MCF 10A (cell line): ENCODE data around the gene ATP6V0A1. TPM values are rescaled to one million over a fixed set of nuclear protein-coding genes. Genes with fewer than 3 reads are reported as not detected.

ENCODE experiments used
- BruUV-seq: library from RNA; stranded (reverse); fragments of 400-500 nt; replicated peaks from 2 replicates; lab custom pipeline; 2021; lab: Mats Ljungman, UMichigan
- CTCF ChIA-PET: fragments of 300-600 bp; sonication (Branson Sonifier 250); formaldehyde crosslinking; extraction: SDS; loops from one replicate; lab custom pipeline; 2021; ENCODE audit warnings: antibody characterized with exemption, inconsistent platforms; lab: Yijun Ruan, JAX
- POLR2A ChIA-PET: fragments of 300-600, 350-650 bp; sonication (Branson Sonifier 250); formaldehyde crosslinking; extraction: SDS; loops from one replicate; lab custom pipeline; 2020; ENCODE audit warnings: antibody characterized with exemption, inconsistent platforms; lab: Yijun Ruan, JAX
- DNase-seq: peaks from one replicate; pipeline ENCODE4 v3.0.0-alpha.2; 2018; ENCODE audit not compliant: unreplicated experiment
- H3K27ac Mint-ChIP-seq: one replicate; pipeline ENCODE4 v1.8.0; 2022; ENCODE audit warnings: mild to moderate bottlenecking, low read depth, mixed read lengths; ENCODE audit not compliant: unreplicated experiment
- H3K27me3 Mint-ChIP-seq: one replicate; pipeline ENCODE4 v1.8.0; 2022; ENCODE audit warnings: mixed read lengths; ENCODE audit not compliant: insufficient read depth, unreplicated experiment
- H3K36me3 Mint-ChIP-seq: one replicate; pipeline ENCODE4 v1.8.0; 2022; ENCODE audit warnings: mild to moderate bottlenecking, moderate library complexity, mixed read lengths; ENCODE audit not compliant: insufficient read depth, unreplicated experiment
- H3K4me1 Mint-ChIP-seq: one replicate; pipeline ENCODE4 v1.8.0; 2022; ENCODE audit warnings: mixed read lengths; ENCODE audit not compliant: insufficient read depth, unreplicated experiment
- H3K4me3 Mint-ChIP-seq: one replicate; pipeline ENCODE4 v1.8.0; 2022; ENCODE audit warnings: mild to moderate bottlenecking, moderate library complexity, mixed read lengths; ENCODE audit not compliant: unreplicated experiment
- H3K9me3 Mint-ChIP-seq: one replicate; pipeline ENCODE4 v1.8.0; 2022; ENCODE audit warnings: mixed read lengths; ENCODE audit not compliant: unreplicated experiment
- intact Hi-C: fragments of 100-400 bp; cut with micrococcal nuclease; formaldehyde crosslinking; loops from 2 replicates; pipeline ENCODE4 v1.14.1; 2022
- total RNA-seq: library from RNA; stranded (reverse); gene quantifications from 2 replicates; pipeline ENCODE4 v1.2.3, GENCODE V29; 2022
- TF ChIP-seq, protein P1 (sequence below): fragments of 200-600 bp; IDR thresholded peaks from one replicate; pipeline ENCODE4 v1.8.0; 2022; ENCODE audit warnings: antibody characterized with exemption, mild to moderate bottlenecking; ENCODE audit not compliant: unreplicated experiment

The ATP6V0A1 gene
- total RNA-seq, 1 experiment from 2014 or later = 56.0 TPM

DNA sequence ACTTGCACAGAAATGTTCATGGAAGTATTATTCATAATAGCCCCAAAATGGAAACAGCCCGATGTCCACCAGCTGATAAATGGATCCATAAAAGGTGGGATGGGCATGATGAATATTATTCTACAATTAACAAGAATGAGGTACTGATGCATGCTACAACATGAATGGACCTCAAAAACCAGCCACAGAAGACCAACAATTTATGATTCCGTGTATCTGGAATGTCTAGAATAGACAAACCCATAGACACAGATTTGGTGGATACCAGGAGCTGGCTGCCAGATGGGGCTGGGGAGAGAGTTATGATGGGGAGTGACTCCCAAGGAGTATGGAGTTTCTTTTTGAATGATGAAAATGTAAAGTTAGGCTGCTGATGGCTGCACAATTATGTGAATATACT is 66.5 kb downstream of the ATP6V0A1 start:
- ChIA-PET CTCF (interaction anchor here (0.6 to 0.7 kb wide), 3 partner anchors 262 to 561 kb away, joined by 3 read pairs; no protein-coding TSS in a partner anchor), POLR2A (no interaction called here)
- no peak for DNase-seq
- Mint-ChIP-seq H3K4me1 (peaks cover 30% of the 10 kb centered on the region), H3K9me3 (no peaks in the 10 kb centered on the region), H3K4me3 (no peak overlapping the region), H3K27ac (no peak overlapping the region), H3K27me3 (no peaks in the 10 kb centered on the region), H3K36me3 (no peaks in the 10 kb centered on the region)
- TF ChIP-seq, protein P1, sequence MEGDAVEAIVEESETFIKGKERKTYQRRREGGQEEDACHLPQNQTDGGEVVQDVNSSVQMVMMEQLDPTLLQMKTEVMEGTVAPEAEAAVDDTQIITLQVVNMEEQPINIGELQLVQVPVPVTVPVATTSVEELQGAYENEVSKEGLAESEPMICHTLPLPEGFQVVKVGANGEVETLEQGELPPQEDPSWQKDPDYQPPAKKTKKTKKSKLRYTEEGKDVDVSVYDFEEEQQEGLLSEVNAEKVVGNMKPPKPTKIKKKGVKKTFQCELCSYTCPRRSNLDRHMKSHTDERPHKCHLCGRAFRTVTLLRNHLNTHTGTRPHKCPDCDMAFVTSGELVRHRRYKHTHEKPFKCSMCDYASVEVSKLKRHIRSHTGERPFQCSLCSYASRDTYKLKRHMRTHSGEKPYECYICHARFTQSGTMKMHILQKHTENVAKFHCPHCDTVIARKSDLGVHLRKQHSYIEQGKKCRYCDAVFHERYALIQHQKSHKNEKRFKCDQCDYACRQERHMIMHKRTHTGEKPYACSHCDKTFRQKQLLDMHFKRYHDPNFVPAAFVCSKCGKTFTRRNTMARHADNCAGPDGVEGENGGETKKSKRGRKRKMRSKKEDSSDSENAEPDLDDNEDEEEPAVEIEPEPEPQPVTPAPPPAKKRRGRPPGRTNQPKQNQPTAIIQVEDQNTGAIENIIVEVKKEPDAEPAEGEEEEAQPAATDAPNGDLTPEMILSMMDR = no peak
- intact Hi-C loops = loop anchor here (5.0 kb wide), 2 partner anchors 303 to 403 kb away; partner anchors contain the start of genes HSPB9 and KAT2A
- no TSS peak for BruUV-seq

DNA sequence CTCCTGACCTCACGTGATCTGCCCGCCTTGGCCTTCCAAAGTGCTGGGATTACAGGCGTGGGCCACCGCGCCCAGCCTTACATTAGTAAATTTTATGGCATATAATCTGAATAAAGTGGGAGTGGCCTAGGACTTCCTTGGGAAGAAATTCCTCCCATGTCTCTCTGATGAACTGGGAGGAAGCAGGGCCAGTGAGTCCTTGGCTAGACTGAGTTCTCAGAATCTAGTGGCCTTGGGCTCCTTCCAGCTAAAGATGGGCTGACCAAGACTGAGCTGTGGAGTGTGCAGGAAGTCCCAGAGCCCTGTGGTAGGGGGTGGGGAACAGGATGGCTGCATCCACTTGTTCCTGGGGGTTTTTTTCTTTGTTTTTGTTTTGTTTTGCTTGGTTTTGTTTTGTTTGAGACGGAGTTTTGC is 67.4 kb downstream of the ATP6V0A1 start:
- no peak overlapping the region for H3K27ac Mint-ChIP-seq
- POLR2A ChIA-PET = interaction anchor here (1.6 kb wide), 1 partner anchor 7 kb away, joined by 4 read pairs; no protein-coding TSS in a partner anchor

DNA sequence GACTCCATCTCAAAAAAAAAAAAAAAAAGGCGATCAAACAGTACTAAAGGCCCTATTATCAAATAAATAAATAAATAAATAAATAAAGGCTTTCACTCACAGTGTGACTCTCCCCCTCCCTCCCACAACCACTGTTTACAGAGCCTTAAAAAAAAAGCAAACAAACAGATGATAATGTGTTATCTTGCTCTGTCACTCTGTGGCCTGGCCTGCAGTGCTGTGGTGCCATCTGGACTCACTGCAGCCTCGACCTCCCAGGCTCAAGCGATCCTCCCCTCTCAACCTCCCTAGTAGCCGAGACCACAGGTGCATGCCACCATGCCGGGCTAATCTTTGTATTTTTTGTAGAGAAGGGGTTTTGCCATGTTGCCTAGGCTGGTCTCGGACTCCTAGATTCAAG is 69.3 kb downstream of the ATP6V0A1 start:
- ChIA-PET POLR2A (interaction anchor here (0.6 to 1.6 kb wide), 8 partner anchors 8 to 139 kb away, joined by 3 to 8 read pairs (median 4); partner anchors contain the start of genes CAVIN1, NAGLU and STAT3), CTCF (interaction anchor here (0.5 to 3.3 kb wide), 13 partner anchors 9 to 559 kb away, joined by 3 to 24 read pairs (median 4); no protein-coding TSS in a partner anchor)
- Mint-ChIP-seq H3K9me3 (no peaks in the 10 kb centered on the region), H3K27me3 (no peaks in the 10 kb centered on the region), H3K4me3 (no peak overlapping the region), H3K27ac (no peak overlapping the region), H3K36me3 (no peaks in the 10 kb centered on the region), H3K4me1 (peaks cover 17% of the 10 kb centered on the region)
- TF ChIP-seq, protein P1 = no peak
- BruUV-seq = no TSS peak
- DNase-seq = no peak
- intact Hi-C loops = loop anchor here (1.0 to 5.0 kb wide), 3 partner anchors 205 to 406 kb away; partner anchors contain the start of genes HSPB9 and KAT2A

More for the DNA sequence above, 67.4 kb downstream of the ATP6V0A1 start:
- TF ChIP-seq, protein P1 = no peak
- H3K4me3 Mint-ChIP-seq = no peak overlapping the region
- H3K4me1 Mint-ChIP-seq = peaks cover 25% of the 10 kb centered on the region
- CTCF ChIA-PET = no interaction called here
- intact Hi-C loops = loop anchor here (5.0 kb wide), 2 partner anchors 304 to 404 kb away; partner anchors contain the start of genes HSPB9 and KAT2A
- no TSS peak for BruUV-seq
- no peak for DNase-seq
- no peaks in the 10 kb centered on the region for H3K9me3 Mint-ChIP-seq
- H3K27me3 Mint-ChIP-seq = no peaks in the 10 kb centered on the region
- no peaks in the 10 kb centered on the region for H3K36me3 Mint-ChIP-seq

DNA sequence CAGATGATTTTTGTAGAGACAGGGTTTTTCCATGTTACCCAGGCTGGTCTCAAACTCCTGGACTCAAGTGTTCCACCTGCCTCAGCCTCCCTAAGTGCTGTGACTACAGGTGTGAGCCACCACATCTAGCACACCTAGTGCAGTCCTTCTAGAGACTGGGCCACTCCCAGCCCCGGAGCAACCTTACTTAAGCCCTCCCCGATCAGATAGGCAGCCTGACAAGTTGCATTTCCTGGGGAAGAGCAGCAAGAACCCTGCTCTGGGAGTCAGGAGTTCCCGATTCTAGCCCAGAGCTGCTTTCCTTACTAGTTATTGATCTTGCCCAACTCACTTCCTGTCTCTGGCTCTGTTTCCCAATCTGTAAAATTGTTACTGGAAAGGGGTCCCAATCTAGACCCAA is 70.4 kb downstream of the ATP6V0A1 start:
- TF ChIP-seq, protein P1 = no peak
- H3K4me1 Mint-ChIP-seq = peaks cover 17% of the 10 kb centered on the region
- ChIA-PET POLR2A (interaction anchor here (0.9 to 4.4 kb wide), 7 partner anchors 10 to 141 kb away, joined by 3 to 43 read pairs (median 5); partner anchors contain the start of genes PSMC3IP and STAT3), CTCF (interaction anchor here (0.7 to 3.3 kb wide), 5 partner anchors 10 to 571 kb away, joined by 3 to 24 read pairs (median 3); partner anchors contain the start of gene RAMP2)
- no peaks in the 10 kb centered on the region for H3K27me3 Mint-ChIP-seq
- no TSS peak for BruUV-seq
- H3K36me3 Mint-ChIP-seq = no peaks in the 10 kb centered on the region
- intact Hi-C loops = loop anchor here (5.0 kb wide), 2 partner anchors 307 to 407 kb away; partner anchors contain the start of genes HSPB9 and KAT2A
- H3K9me3 Mint-ChIP-seq = no peaks in the 10 kb centered on the region
- H3K4me3 Mint-ChIP-seq = no peak overlapping the region
- DNase-seq = no peak
- H3K27ac Mint-ChIP-seq = no peak overlapping the region
